SK-N-MC (cell line): ENCODE measurements around the gene MPEG1.

Experiments used
- EZH2 ChIP-seq: fragments of 200-600 bp; sonication (generic); IDR thresholded peaks from one replicate; pipeline ENCODE4 v1.6.1; 2017; ENCODE audit warnings: antibody characterized with exemption
- POLR2AphosphoS5 ChIP-seq: IDR thresholded peaks from 2 replicates; pipeline ENCODE4 v1.6.1; 2012; ENCODE audit warnings: mild to moderate bottlenecking, low read depth, low read length, borderline replicate concordance

GRCh38 chr11:59224351-59224928 lies 11.7 kb upstream of the MPEG1 start:
- TF ChIP-seq EZH2, result no peak
- no peak for TF ChIP-seq POLR2AphosphoS5
